T-helper 1 cell treated with Interleukin-12 subunit alpha and Interleukin-12 subunit beta and Interleukin-4 antibody, amounts not matched to agents 30 ng/mL and 1 ng/mL, for 36 hours (primary cell): ENCODE results near the gene WDR72. TPM values are rescaled to one million over a fixed set of nuclear protein-coding genes. Genes with fewer than 3 reads are reported as not detected.

ENCODE experiments used
- intact Hi-C: fragments of 100-400 bp; cut with micrococcal nuclease; formaldehyde crosslinking; loops from one replicate; pipeline ENCODE4 v1.15.1; 2024
- total RNA-seq: library from RNA; stranded (reverse); gene quantifications from 2 replicates; pipeline ENCODE4 v1.2.3, GENCODE V29; 2022

WDR72 gene
- total RNA-seq, 1 donor from 2014 or later: not detected

DNA sequence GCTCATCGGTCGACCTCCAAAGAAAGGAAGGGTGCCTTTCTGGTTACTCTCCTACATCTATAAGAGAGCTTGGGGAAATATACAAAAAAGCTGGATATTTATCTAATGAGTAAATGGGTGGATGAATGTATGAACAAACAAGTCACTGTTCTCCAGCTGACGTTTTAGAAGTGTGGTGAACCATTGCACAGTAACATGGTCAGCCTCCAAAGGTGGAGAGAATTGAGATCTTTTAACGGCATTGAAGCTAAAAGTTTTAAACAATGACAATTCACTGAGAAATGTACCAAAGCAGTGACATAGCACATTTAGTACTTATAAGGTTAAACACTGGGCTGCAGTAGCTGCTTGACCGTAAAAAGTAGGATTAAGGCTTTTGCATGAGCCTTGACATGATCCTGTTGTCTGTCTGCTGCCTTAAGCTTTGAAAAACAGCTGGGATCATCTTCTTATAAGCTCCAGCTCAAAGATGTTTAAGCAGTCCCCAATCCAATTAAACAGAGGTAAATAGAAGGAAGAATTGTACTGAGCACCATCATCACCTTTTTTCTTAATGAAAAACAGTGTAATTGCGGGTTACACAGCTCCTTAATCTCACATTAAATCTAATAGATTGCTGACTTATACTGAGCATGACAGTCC is 222.9 kb downstream of the WDR72 start:
- intact Hi-C loops: no loop called here

GRCh38 chr15:53535886-53536285 is 223.6 kb downstream of the WDR72 start:
- intact Hi-C loops: no loop called here

GRCh38 chr15:53534105-53534839 is 225.2 kb downstream of the WDR72 start:
- intact Hi-C loops: no loop called here

DNA sequence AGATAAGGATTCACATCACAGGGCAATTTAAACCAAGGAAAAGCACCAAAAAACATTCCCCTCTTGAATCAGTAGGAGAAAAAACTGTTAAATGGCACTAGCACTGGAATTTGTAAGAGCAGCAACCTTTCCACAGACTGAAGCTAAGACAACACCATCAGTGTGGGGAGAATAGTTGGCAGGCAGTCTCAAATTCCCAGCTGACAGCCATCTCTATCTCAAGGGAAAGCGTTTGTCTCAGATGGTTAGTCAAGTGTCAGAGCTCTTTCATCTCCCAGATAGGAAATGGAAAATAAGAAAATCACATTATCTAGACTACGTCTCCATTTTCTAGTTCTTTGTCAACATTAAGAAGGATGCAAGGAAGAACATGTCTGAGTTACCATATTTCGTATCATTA is 228.7 kb downstream of the WDR72 start:
- intact Hi-C loops: no loop called here

GRCh38 chr15:53527996-53528395 is 231.5 kb downstream of the WDR72 start:
- intact Hi-C loops: no loop called here

DNA sequence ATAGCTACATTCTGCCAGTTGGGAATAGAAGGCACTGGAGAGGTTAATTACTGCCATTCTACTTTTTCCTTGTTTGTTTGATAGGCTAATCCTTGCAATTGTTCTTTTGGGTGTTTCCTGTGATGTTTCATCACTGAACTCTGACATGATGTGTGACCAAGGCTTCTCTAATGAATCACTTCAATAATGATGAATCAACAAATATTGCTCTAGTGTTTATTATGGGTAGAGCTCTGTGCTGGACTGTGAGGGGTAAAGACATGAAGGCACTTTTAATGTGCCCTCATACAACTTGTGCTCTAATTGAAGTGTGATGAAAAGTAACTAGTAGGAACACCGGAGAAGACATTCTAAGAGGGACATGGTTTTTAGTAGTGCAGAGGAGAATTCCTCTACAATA is 233.6 kb downstream of the WDR72 start:
- intact Hi-C loops: no loop called here

- intact Hi-C loops: no loop called here
Measured at GRCh38 chr15:53522991-53523390, 236.5 kb downstream of the WDR72 start.

- intact Hi-C loops: no loop called here
Measured at GRCh38 chr15:53520996-53521395, 238.5 kb downstream of the WDR72 start.

GRCh38 chr15:53513431-53513830 is 246.0 kb downstream of the WDR72 start:
- intact Hi-C loops: no loop called here

DNA sequence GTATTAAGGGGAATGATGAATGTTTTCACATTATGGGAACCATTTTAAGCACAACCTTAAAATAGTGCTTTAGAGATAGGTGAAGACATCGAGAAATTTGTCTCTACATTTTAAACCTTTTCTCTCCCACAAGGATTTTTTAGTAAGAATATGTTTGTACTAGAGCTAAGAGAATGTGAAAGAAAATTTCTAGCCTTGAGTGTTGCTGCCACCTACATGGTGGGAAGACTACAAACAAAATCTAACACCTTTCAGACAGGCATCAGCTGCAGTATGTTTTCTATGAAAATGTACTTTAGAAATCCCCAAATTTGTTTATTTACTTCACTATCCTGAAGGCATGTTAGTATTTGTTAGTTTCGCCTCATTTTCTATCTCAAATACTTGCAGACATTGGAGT is 247.4 kb downstream of the WDR72 start:
- intact Hi-C loops: no loop called here

DNA sequence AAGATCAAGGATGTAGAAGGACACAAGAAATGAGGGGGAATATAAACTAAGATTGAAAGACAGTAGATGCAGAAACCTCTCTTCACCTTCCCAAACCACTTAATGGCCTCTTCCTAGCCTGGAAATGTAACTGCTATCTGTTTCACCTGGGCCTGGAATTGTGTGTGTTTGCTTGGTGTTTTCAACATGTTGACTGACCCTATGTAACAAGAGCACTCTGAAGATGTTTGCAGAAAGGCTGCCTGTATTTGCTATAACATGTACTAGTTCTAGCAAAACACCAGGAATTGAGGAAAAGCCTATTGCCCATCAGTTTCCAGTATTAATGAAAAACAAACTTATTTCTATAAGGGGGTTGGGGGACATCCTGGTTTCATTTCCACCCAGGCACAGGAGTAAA is 248.3 kb downstream of the WDR72 start:
- intact Hi-C loops: no loop called here

DNA sequence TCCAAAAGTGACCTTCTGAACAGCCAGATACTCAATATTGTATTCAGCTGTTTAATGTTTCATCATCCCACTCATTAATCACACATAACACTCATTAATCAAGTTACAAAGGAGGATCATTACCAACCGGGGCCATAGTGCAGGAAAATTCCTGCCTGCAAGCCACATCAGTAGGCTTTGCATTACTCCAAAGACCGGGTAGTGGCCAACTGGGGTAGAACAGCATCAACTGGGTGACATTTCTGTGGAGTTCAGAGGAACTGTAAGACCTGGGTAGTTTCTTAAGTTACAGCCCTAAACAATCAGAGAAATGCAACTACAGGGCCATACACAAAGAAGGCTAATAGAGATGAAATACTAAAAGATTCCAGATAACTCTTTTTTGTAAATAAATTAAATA is 253.1 kb downstream of the WDR72 start:
- intact Hi-C loops: no loop called here

GRCh38 chr15:53498996-53499395 is 260.5 kb downstream of the WDR72 start:
- intact Hi-C loops: no loop called here

DNA sequence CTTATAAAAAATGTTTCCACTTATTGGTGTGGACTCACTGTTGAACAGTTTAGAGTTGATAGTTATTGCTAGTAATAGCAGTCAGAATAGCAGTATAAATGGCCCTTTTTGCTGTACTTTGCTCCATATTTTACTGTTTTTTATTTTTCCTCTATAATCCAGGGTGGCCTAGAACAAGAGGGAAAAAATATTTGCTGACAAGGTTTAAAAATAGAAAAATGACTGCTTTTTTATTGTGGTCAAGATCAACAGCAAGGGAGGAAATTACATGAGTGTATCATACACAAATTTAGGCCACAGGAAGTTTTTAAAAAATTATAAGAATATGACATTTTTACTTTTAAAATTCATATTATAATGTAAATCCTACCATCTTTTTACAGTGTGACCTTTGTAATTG is 269.1 kb downstream of the WDR72 start:
- intact Hi-C loops: no loop called here

- intact Hi-C loops: no loop called here
Measured at GRCh38 chr15:53482055-53482454, 277.4 kb downstream of the WDR72 start.

GRCh38 chr15:53477981-53478766 is 281.3 kb downstream of the WDR72 start:
- intact Hi-C loops: no loop called here

DNA sequence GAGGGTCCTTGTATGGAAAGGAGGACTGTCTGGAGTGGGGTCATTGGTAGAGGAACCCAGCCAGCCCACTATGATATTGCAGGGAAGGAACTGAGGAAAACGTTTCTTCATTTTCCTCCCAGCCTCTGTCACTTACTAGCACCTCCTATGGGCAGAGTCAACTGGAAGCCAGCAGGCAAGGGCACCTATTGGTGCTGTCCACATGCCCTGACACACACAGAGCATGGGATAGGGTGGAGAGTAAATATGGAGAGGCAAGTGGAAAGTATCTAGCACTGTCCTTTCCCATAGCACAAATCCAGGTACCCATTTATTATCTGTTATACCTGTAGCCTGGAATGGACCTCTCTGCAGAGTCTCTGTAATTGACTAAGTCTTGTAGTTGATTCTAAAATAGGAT is 285.6 kb downstream of the WDR72 start:
- intact Hi-C loops: no loop called here

DNA sequence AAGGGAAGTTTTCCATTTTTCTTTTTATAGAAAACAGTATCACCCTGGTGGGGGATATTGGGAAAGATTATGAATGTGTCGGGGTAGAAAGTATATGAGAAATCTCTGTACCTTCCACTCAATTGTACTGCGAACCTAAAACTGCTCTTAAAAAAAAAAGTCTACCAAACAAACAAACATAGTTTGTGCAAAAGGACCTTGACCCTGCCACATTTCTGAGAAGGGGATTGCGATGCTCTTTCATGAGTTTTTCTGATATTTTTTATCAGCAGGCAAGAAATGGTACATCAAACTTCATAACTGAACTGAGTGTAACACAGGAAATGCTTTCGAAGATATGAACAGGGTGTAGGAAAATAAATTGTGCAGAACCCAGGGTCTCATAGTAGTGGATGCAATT is 286.0 kb downstream of the WDR72 start:
- intact Hi-C loops: no loop called here

DNA sequence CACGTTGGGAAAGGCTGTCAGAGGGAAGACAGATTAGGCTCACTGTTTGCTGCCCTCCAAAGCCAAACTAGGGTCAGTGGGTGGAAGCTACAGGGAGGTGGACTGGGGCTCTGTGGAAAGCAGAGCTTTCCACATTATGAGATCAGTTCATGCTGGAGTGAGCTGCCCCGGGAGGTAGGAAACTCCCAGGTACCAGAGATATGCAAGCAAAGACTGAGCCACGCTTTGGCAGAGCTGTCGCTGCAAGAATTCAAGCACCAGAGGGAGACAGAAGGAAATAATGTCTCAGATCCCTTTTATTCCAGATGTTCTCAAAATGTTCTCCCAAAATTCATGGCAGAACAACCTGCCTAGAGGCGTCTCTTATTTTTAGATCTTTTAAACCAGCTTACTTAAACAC is 286.6 kb downstream of the WDR72 start:
- intact Hi-C loops: no loop called here

GRCh38 chr15:53472210-53472609 is 287.3 kb downstream of the WDR72 start:
- intact Hi-C loops: no loop called here

DNA sequence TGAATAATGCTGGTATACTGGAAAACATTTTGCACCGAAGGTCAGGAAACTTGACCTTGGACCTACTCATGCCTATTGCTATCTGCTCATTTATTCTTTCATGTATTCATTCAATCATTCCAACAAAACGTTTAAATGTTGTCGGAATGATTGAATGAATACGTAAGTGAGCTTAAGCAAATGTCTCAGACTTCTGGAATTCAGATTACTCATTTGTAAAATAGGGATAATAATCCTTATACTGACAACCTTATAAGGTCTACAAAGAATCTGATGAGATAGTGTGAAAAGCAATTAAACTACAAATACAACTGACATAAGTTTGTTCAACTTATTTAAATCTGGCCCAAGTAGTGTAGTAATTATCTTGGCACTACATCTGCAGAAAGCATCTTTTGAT is 288.7 kb downstream of the WDR72 start:
- intact Hi-C loops: no loop called here

DNA sequence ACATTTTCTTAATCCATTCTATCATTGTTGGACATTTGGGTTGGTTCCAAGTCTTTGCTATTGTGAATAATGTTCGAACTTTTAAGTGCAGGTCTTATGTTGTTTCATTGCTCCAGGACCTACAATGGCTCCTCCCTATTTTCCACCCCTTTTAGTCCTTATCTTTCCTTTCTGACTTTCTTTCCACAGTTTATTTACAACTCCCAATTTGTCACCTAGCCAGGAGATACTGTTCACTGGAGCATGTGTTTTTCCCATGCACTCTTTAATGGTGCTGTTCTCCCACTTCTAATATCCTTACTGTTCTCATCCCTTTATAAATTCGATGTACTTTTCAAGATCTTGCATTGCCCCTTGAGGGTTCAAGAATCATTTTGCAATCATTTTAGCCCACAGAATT is 290.0 kb downstream of the WDR72 start:
- intact Hi-C loops: no loop called here
